NCI-H2107 treated with DMSO at 0.1 percent for 48 hours (cell line): Measurements from ENCODE around the gene SPTBN5.
A peak's percentile ranks its signal among the peaks of the same experiment; 100 is the strongest.

ENCODE experiments used
- DNase-seq: peaks from one replicate; lab custom pipeline; 2025; ENCODE audit not compliant: unreplicated experiment; lab: John Stamatoyannopoulos, UW

Gene SPTBN5

GRCh38 chr15:41827290-41827879 is 66.5 kb downstream of the SPTBN5 start:
- DNase-seq, result no peak

DNA sequence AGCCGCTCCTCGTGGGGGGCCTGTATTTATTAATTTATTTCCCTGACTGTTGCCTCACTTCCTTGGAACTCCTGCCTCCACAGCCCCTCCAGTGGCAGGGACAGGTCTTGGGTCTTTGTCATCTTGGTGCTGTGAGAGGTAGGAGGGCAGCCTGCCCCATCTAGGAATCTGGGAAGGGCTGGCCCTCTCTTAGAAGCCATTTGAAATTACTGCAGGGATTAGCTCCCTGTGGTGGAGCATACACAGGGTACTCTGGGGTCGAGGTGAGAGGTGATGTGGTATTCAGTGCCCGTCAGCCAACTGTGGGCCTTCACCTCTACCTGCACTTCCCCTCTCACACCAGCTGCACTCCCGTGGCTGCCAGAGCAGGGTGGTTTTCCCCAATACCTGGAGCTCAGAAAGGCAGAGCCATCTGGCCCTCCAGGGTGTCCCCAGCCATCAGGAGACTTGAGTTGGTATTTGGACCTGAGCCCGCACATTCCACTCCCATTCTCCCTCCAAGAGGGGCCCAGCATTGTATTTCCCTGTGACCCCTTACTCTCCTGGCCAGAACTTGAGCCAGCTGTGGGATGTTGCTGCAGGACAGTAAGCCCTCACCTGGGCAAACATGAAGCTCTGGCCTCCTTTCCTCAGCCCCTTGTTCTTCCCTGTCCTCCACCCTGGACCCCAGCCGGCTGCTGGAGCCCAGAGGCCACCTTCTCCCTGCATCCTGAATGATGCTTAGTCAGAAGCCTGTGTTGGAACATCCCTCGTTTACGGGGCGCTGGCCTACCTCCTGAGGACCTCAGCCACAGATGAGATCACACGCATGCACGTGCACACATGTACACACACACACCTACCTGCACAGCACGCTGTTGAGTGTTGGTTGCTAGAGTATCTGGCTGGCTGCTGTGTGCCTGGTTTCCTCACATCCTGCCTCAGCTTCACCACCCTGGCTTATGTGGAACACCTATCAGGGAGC is 68.0 kb downstream of the SPTBN5 start:
- DNase-seq, result no peak

DNA sequence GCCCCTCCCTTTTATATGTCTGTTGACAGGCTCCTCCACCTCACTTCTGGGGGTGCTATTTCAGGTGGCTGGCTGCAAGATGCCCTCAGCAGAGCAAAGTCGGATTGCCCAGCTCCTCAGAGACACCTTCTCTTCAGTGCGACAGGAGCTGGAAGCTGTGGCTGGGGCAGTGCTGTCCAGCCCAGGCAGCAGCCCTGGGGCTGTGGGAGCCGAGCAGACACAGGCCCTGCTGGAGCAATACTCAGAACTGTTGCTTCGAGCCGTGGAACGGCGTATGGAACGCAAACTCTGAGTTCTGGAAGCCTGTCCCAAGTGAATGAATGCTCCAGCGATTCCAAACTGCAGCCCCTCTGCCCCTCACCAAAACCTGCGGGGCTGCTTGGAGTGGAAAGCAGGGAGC is 68.7 kb downstream of the SPTBN5 start:
- no peak for DNase-seq

DNA sequence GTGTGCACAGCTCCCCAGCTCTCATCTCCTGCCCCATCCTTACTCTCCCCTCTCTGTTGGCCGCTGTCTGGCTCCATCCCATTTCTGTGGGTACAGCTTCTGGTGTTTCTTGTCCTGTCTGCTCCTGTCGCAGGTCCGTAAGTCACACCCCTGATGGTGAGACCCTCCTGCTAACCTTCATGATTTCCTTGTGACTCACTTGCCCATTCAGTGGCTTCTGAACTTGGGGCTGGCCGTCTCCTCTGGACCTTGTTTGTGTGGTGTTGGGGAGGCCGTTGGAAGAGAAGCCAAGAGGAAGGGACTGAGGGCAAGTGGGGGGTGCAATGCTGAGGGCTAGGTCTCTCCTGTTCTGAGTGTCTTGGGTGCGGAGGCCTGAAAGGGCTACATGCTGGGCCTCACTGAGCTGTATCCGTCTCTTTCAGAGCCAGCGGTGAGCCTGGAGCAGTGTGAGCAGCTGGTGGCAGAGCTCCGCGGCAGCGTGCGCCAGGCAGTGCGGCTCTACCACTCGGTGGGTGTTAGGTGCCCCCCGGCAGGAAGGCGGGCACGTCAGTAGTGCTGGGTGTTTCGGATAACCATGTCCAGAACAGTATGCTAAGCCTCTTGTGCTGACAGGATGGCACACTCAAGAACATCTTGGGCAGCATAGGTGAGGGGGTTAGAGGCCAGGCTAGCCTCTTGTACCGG is 69.6 kb downstream of the SPTBN5 start:
- DNase-seq, result no peak

DNA sequence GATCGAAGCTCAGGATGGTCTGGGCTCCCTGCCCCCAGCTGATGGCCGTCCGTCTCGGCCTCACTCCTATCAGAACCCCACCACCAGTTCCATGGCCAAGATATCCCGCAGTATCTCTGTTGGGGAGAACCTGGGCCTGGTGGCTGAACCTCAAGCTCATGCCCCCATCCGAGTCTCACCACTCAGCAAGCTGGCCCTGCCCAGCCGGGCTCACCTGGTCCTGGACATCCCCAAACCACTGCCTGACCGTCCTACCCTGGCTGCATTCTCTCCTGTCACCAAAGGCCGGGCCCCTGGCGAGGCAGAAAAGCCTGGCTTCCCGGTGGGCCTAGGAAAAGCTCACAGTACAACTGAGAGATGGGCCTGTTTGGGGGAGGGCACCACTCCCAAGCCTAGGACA is 70.4 kb downstream of the SPTBN5 start:
- DNase-seq, result no peak

DNA sequence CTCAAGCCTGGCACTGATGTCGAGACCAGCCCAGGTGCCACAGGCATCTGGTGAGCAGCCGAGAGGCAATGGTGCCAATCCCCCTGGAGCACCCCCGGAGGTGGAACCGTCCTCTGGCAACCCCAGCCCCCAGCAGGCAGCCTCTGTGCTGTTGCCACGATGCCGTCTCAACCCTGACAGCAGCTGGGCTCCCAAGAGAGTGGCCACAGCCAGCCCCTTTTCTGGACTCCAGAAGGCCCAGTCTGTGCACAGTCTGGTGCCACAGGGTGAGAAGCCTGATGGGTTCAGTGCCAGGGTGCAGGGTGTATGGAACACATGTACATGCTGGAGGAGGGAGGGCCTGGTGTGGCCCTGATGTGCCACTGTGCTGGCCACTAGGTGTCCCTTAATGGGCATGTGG is 70.9 kb downstream of the SPTBN5 start:
- no peak for DNase-seq

DNA sequence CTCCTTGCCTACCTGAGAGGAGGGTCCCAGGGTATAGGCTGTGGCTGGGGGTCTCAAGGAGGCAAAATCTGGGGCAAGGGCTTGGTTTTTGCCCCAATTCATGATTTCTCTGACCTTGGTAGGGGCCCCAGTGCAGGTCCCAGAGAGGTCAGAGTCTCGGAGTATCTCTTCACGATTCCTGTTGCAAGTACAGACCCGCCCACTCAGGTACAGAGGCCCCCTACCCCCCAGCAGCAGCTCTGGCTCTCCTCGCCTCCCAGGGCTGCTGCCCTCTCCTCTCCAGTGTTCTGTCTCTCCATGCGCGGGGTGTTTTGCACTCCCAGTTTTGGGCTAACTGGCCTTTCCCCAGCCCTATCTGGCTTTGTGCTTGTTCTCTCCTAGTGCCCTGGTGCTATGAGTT is 71.4 kb downstream of the SPTBN5 start:
- DNase-seq, result no peak

DNA sequence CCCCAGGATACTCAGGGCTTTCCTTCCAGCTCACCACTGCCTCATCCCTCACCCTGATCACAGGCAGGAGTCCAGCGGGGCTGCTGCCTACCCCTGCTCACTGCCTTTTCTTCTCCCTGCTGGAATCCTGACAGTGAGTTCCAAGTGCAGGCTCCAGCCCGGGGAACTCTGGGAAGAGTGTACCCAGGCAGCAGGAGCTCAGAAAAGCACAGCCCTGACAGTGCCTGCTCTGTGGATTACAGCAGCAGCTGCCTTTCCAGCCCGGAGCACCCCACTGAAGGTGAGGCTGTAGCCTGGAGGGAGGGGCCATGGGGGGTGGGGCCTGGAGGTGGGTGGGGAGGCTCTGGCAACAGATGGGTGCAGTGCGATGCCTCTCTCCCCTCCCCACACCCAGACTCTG is 72.0 kb downstream of the SPTBN5 start:
- no peak for DNase-seq

- no peak for DNase-seq
Measured at GRCh38 chr15:41820791-41821423, 72.9 kb downstream of the SPTBN5 start.

DNA sequence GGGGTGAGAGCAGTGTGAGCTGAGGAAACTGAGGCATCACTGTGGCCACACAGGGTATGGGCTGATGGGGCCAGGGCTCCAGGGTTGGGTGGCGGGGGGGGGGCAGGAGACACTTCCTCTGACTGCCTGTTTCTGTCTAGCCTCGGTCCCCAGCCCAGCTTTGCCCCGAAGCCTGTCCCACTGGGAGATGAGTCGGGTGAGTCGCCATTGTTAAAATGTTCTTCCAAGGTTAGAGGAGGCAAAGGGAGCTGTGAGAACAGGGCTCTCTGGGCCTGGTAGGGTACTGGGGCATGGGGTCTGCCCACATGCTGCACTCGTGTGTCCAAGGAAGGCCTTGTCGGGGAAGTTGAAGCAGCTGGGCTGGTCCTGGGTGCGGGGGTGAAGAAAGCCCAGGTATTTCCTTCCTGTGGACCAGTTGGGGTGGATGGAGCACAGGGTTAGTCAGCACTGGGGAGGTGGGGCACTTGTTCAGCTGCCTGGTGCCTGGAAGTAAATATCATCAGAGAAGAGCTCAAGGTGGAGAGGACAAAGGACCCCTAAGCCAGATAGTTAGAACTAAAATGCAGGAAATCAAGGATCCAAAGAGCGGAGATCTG is 74.3 kb downstream of the SPTBN5 start:
- no peak for DNase-seq

DNA sequence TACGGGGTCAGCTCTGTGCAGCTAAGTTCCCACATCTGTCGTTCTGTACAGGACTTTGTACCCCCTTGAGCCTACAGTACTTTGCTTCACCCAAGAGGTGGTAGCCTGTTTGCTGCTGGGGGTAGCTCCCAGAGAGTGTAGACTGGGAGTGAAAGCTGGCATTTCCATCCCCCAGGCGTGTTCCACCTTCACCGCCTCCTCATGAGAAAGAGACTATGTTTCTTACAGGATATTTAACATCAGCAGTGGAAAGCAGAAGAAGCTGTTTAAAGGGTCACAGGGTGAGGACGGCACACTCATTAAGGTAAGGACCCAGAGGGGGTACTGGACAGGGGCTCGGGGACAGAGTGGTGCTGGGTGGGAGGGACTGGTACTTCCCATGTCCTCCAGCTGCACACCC is 76.1 kb downstream of the SPTBN5 start:
- DNase-seq, result no peak

GRCh38 chr15:41817327-41817726 is 76.5 kb downstream of the SPTBN5 start:
- DNase-seq, result no peak

GRCh38 chr15:41816788-41817187 is 77.1 kb downstream of the SPTBN5 start:
- no peak for DNase-seq

GRCh38 chr15:41814534-41814933 is 79.3 kb downstream of the SPTBN5 start:
- no peak for DNase-seq

DNA sequence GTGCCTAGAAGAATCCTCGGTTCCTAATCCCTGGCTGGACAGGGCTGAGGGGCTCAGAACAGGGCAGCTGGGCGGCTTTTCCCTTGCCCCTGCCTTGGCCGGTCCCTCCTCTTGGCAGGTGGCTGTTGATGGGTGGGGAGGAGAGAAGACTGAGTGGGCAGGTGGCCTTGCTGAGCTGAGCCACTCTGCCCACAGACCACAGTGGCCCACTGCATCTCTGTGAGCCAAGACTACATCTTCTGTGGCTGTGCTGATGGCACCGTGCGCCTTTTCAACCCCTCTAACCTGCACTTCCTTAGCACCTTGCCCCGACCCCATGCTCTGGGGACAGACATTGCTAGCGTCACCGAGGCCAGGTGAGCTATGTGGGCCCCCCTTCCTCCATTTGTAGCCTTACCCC is 80.4 kb downstream of the SPTBN5 start:
- no peak for DNase-seq

GRCh38 chr15:41812820-41813375 is 81.0 kb downstream of the SPTBN5 start:
- no peak for DNase-seq

DNA sequence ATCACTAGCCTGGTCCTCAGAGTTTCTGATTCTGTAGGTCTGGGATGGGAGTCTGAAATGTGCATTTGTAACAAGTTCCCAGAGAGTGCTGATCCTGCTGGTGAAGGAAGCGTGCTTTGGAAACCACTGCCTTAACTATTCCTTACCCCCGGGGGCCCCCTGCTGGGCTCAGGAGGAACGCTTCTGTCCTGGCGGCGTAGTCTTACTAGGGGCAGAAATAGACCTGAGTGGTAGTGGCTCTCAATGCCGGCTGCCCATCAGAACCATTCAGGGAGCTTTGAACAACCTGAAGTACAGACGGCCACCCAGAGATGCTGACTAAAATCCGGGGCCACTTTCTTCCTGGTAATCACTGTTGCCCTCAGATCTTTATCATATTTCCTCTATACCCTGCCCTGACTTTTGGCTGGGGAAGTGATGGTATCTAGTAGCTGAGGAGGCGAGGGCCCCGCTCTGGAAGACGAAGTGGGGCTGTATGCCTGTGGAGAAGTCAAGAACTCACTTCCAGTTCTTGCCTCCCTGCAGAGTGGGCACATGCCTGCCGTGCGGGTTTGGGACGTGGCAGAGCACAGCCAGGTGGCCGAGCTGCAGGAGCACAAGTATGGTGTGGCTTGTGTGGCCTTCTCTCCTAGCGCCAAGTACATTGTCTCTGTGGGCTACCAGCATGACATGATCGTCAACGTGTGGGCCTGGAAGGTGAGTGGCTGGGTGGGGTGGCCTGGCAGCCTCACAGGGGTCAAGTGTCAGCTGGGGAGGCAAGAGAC is 82.2 kb downstream of the SPTBN5 start:
- peak; percentile 26 for DNase-seq

- DNase-seq, result no peak
Measured at GRCh38 chr15:41810651-41811431, 83.0 kb downstream of the SPTBN5 start.

- DNase-seq, result no peak
Measured at GRCh38 chr15:41809526-41810220, 84.2 kb downstream of the SPTBN5 start.
